ENCODE data around the gene AHI1.
A peak's percentile ranks its signal among the peaks of the same experiment; 100 is the strongest.

Gene AHI1

DNA sequence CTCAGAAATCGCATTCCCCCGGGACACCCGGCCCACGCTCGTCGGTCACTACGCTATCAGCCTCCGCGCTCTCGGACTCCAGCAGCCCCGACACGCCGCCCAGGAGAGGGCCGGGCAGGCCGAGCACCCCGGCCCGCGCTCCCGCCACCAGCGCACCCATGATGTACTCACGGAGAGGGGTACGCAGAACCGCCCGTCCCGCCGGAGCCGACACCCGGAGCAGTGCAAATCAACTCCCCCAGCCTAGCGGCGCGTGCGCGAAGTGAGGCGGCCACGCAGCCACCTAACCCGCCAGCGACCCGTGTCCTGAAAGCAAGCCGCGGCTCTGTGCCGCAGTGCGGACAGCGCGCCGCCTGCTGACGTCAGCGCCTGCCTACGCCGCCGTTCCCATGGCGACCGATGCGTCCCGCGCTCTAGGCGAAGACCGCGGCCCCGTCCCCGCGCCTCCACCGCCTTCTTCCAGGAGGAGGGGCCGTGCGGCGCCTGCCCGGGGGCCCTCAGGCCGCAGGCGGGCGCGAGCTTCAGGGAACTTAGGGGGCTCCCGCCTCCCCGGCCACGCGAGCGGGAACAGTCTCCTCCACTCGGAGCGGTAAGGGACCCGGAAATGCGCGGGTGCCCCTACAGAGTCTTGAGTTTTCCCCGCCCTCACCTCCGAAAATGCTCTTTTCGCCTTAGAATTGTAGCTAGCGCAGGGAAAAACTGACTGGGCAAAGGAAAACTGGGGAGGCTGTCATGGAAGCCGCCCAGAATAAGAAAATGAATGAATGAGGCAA lies at the start of gene AHI1:
Gene AHI1, minus strand, starts transcription at position 329 of the 773 bp plus-strand sequence. CDS start 5,503 bp downstream, outside the sequence.
- POLR2A ChIA-PET: interaction anchor here (0.9 kb wide), 1 partner anchor 793 kb away, joined by 3 read pairs; the partner anchor contains the start of gene BCLAF1
- peak; percentile 93 for DNase-seq (ENCODE audit: extremely low spot score)
- CTCF ChIA-PET: interaction anchor here (0.9 to 1.3 kb wide), 5 partner anchors 9 to 785 kb away, joined by 3 to 4 read pairs (median 3); no protein-coding TSS in a partner anchor
- TF ChIP-seq, protein P1, sequence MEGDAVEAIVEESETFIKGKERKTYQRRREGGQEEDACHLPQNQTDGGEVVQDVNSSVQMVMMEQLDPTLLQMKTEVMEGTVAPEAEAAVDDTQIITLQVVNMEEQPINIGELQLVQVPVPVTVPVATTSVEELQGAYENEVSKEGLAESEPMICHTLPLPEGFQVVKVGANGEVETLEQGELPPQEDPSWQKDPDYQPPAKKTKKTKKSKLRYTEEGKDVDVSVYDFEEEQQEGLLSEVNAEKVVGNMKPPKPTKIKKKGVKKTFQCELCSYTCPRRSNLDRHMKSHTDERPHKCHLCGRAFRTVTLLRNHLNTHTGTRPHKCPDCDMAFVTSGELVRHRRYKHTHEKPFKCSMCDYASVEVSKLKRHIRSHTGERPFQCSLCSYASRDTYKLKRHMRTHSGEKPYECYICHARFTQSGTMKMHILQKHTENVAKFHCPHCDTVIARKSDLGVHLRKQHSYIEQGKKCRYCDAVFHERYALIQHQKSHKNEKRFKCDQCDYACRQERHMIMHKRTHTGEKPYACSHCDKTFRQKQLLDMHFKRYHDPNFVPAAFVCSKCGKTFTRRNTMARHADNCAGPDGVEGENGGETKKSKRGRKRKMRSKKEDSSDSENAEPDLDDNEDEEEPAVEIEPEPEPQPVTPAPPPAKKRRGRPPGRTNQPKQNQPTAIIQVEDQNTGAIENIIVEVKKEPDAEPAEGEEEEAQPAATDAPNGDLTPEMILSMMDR (IDR thresholded peaks at IDR 0.05; ENCODE audit: control extremely low read depth, extremely low read depth, low read depth, missing control alignments): no peak

DNA sequence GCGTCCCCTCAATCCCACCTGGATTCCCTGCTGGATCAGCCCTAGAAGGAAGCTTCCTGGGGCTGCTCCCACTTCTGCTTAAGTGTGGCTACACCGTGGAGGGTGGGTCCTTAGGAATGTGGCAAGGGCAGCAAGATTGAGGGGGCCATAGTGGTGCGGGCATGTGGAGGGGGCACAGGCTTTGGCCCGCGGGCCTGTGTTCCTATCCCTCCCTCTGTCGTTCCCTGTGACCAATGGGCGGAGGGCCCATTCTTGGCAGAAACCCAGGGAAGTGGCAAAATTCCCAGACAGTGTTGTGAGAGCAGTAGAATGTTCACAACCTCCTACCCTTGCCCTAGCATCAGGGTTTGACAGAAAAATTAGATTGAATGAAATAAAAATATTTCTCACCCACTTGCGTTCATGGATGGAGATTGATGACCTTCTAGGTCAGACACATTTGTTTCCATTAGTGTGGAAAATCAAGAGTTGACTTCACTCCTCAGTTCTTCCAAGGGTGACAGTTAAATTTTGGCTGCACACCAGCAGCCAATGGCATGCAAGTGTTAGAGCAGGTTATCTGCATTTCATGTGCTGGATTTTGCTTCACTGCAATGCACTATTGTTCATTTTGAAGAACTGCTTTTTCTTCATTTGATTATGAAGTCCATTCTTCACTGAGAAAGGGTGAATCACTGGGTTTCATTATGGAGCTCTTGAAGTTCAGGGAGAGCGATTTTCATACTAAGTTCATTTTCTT lies 49.3 kb upstream of the AHI1 start:
- CTCF ChIA-PET: interaction anchor here (1.0 to 3.5 kb wide), 2 partner anchors 11 to 363 kb away, joined by 3 to 15 read pairs; no protein-coding TSS in a partner anchor
- POLR2A ChIA-PET: no interaction called here
- TF ChIP-seq, protein P1 (IDR thresholded peaks at IDR 0.05; ENCODE audit: control extremely low read depth, extremely low read depth, low read depth, missing control alignments): no peak
- DNase-seq (ENCODE audit: extremely low spot score): no peak

DNA sequence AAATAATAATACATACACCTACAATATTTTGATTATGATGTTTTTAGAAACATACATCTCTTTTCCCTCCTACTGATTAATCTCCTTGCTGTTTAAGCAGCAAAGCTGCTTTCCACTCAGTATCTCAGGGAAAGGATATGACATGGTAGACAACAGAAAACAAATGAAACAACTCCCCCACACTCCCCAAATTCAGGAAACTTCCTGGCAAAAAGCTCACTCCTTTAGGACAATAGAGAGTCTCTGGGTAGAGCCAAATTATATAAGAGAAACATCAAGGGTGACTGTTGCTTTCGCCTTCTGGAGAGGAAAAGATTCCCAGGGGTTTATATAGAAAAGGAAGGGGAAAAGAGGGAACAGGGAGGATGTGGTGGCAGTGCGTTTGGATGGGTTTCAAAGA lies 48.7 kb upstream of the AHI1 start:
- TF ChIP-seq, protein P1 (IDR thresholded peaks at IDR 0.05; ENCODE audit: control extremely low read depth, extremely low read depth, low read depth, missing control alignments): no peak
- CTCF ChIA-PET: interaction anchor here (1.5 to 3.5 kb wide), 2 partner anchors 10 to 11 kb away, joined by 3 to 15 read pairs; no protein-coding TSS in a partner anchor
- DNase-seq (ENCODE audit: extremely low spot score): no peak
- POLR2A ChIA-PET: no interaction called here

DNA sequence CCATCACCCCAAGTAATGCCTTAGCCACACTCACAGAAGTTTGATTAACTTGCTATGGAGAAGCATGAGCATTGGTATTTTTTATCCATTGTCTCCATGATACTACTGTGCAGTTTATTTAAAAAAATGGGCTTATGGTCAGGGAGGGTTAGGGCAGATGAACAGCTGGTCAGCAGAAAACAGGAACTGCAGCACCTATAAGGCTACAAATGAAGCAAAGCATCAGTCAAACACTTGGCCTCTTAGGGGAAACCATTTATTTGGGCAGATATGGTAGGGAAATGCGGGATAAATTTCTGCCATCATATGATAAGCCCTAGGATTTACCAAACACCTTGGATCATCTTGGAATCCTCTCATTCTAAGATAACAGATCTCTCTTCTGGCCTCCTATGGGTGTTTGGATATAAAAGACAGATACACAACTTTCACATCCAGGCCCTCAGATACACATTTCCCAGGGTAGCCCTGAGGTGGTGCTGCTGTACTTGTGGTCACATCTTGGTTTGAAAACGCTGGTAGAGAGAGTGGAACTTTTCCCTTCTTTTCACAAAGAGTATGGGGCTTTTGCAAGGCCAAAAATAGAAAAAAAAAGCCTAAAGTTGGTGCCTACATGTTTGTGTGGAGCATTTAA lies 42.8 kb upstream of the AHI1 start:
- ChIA-PET CTCF (interaction anchor here (1.3 to 5.8 kb wide), 9 partner anchors 9 to 686 kb away, joined by 3 to 42 read pairs (median 6); no protein-coding TSS in a partner anchor), POLR2A (no interaction called here)
- no peak for DNase-seq (ENCODE audit: extremely low spot score)
- TF ChIP-seq, protein P1 (IDR thresholded peaks at IDR 0.05; ENCODE audit: control extremely low read depth, extremely low read depth, low read depth, missing control alignments): peak; percentile 35

DNA sequence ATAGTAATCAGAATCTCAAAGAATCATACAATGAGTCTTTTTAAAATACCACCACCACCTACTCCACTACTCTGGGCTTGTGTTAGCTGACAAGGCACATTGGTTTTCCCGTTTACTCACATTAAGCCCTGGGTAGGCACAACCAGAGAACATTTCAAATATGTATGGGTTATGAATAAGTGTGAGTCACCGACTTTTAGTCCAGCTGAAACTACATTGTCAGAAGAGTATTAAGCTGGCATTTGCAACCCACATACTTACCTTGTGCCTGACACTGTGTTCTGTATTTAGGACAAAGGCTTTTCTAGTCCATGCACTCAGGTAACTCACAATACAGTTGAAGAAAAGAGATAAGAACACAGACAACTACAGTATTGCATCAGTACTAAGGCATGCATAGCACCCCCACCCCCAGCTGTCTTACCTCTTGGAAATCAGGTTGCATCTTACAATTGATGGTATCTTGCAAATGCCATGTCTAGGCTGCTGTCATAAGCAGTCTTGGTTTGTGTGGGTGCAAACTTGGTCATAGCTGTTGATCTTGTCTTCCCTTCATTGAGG lies 40.3 kb upstream of the AHI1 start:
- no peak for DNase-seq (ENCODE audit: extremely low spot score)
- TF ChIP-seq, protein P1 (IDR thresholded peaks at IDR 0.05; ENCODE audit: control extremely low read depth, extremely low read depth, low read depth, missing control alignments): no peak
- CTCF ChIA-PET: interaction anchor here (0.9 to 5.8 kb wide), 7 partner anchors 10 to 780 kb away, joined by 3 to 42 read pairs (median 4); no protein-coding TSS in a partner anchor
- POLR2A ChIA-PET: no interaction called here
